22Rv1 (cell line): Measurements from ENCODE around the gene TCERG1L.

Source experiments
- H3K27ac ChIP-seq: fragments of 450-650 bp; 2 replicates; pipeline ENCODE4 v1.5.1; 2017
- CTCF ChIP-seq: fragments of 450-650 bp; IDR thresholded peaks from 2 replicates; pipeline ENCODE4 v1.5.1; 2017; ENCODE audit warnings: mild to moderate bottlenecking
- ZFX ChIP-seq: fragments of 450-650 bp; IDR thresholded peaks from 2 replicates; pipeline ENCODE4 v1.6.1; 2017; ENCODE audit warnings: antibody characterized with exemption, borderline replicate concordance

The TCERG1L gene

DNA sequence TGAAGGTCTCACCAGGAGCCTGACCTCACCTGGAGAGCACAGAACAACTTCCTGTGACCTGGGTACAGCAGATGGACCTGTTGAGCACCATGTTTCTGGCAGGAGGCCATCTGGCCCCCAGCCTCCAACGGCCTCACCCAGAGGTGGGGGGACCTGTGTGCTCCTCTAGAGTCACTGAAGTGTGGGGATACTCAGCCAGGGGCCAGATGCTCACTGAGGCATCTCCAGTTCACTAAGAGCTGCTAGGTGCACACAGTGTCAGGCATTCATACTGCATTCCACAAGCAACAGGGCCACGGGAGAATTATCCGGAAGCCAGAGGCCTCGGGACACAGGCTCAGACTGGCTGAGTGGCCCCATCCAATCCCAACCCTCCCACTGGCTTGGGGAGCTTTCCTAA is 161.4 kb downstream of the TCERG1L start:
- no peak overlapping the region for H3K27ac ChIP-seq

DNA sequence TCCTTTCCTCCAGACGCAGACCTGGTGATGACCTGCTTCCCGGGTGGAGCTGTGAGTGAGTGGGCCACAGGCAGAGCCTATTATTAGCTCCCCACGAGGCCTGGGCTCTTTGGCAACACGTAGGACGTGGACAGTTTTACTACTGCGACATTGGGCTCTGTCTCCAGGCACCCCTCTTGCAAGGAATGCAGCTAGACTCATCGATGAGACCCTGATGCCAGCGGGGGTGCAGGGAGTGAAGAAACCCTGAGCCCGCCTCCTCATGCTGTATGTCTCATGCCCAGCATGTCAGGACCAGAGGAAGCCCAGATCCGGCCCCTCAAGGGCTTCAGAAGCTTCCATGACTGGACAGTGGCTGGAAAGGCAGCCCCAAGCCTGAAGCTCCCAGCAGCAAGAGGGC is 161.9 kb downstream of the TCERG1L start:
- no peak for TF ChIP-seq CTCF
- TF ChIP-seq ZFX: no peak
- no peak overlapping the region for H3K27ac ChIP-seq

More for the DNA sequence above, 161.4 kb downstream of the TCERG1L start:
- TF ChIP-seq ZFX: no peak

DNA sequence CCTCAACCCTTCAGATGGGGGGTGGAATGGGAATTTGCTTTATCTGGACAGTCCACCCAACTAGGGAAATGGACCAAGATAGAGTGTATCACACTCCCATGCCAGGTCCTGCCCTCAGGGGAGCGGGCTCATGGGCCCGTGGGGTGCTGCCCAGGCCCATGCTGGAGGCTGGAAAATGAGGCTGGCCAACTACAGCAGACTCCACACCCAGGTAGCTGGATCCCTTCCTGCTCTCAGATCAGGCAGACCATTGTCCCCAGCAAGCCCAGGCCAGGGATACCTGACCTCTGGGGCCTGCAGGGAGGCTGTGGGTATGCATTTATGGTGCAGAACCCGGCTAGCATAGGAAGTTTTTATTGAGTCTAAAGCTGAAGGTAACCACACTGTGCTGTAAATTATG is 162.4 kb downstream of the TCERG1L start:
- TF ChIP-seq CTCF: no peak
- TF ChIP-seq ZFX: no peak

GRCh38 chr10:131148270-131148669 is 163.3 kb downstream of the TCERG1L start:
- H3K27ac ChIP-seq: no peak overlapping the region
- no peak for TF ChIP-seq ZFX
- no peak for TF ChIP-seq CTCF

More for the DNA sequence above, 162.4 kb downstream of the TCERG1L start:
- H3K27ac ChIP-seq: no peak overlapping the region

DNA sequence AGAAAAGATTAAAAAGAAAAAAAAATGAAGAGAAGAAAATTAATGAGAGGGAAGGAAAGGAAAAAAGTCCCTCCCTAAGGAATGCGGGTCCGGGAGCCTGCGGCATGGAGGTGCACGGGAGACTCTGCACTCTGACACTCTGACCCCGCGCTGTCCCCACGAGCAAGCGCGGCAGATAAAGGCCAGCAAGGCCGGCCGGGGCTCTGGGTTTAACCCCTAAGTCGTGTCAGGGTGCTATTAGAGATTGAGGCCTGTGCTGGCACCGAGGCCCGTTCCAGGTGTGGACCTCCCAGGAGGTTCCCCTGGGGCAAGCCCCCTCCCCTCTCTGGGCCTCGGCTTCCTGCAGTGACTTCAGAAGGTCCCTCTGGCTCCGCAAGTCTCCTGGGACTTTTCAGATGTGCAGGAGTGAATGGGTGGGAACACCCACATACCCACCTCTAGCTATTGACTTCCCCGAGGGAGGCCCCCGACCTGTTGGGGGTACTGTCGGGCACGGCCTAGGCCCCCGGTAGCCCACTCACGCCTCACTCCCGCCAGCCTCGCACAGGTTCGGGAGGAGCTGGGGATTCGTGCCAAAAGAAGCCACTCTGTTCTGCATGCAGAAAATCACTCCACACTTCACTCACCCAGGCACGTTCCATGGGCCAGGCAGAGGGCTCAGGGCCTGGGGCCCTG is 164.1 kb downstream of the TCERG1L start:
- no peak overlapping the region for H3K27ac ChIP-seq
- TF ChIP-seq ZFX: no peak
- no peak for TF ChIP-seq CTCF

DNA sequence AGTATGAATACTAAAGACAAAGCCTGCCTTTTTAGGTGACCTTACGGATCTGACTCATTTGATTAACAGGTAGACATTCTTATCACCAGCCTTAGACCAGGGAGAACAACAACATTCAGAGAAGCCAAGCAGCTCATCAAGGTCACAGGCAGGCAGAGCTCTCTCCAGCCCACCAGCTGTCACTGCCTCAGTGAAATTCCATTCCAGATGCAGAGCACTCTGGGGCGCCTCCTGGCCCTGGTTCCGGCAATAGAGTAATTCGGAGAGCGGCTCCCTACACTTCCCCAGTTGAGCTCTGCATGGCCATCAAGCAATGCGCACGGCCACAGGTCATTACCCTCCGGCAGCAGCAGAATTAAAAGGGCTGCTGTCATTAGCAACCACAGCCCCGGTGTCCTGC is 164.7 kb downstream of the TCERG1L start:
- TF ChIP-seq CTCF (no peak), ZFX (no peak)
- no peak overlapping the region for H3K27ac ChIP-seq

DNA sequence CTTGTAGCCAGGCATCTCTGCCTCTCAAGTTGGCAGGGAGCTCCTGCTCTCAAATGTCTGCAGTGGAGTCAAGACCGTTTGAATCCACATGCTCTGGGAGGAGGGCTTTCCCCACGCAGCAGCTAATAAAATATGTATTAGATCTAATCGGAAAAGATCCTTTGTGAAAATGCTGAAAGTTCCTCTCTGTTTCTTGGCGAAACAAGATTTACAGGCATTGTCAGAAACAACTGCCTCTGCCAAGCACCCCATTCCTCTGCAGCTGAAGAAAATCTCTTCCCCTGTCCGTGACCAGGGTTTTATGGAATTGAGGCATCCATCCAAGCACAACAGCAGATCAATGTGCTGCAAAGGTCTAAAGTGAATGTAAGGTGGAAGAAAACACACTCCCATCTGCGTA is 165.8 kb downstream of the TCERG1L start:
- H3K27ac ChIP-seq: no peak overlapping the region
- no peak for TF ChIP-seq CTCF
